Stimulated activated CD8-positive, alpha-beta memory T cell treated with anti-CD3 and anti-CD28 coated beads, Interleukin-7, amount 100 ng/mL, for 48 hours (primary cell): Measurements from ENCODE around the gene RERGL.
"Not testable (repeated sequence)": the region's sequence is repeated elsewhere in the genome, so short reads cannot be mapped to it uniquely, and the experiment has no call there.

Experiments
- DNase-seq, 2 donors: peaks; one replicate each; pipeline ENCODE4 v3.0.0-alpha.2; 2020; ENCODE audit warnings: low read depth in 1 of 2; ENCODE audit errors: extremely low read depth in 1 of 2

The RERGL gene

DNA sequence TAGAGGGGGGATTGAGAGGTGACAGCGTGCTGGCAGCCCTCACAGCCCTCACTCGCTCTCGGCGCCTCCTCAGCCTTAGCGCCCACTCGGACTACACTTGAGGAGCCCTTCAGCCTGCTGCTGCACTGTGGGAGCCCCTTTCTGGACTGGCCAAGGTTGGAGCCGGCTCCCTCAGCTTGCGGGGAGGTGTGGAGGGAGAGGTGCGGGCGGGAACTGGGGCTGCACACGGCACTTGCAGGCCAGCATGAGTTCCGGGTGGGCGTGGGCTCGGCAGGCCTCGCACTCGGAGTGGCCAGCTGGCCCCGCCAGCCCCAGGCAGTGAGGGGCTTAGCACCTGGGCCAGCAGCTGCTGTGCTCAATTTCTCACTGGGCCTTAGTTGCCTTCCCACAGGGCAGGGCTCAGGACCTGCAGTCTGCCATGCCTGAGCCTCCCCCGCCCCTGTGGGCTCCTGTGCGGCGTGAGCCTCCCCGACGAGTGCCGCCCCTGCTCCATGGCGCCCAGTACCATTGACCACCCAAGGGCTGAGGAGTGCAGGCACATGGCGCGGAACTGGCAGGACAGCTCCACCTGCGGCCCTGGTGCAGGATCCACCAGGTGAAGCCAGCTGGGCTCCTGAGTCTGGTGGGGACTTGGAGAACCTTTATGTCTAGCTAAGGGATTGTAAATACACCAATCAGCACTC lies 49.8 kb downstream of the RERGL start:
- not testable (repeated sequence) for DNase-seq
